ENCODE measurements around the gene LAMA4. TPM values are rescaled to one million over a fixed set of nuclear protein-coding genes. Genes with fewer than 3 reads are reported as not detected.
A peak's percentile ranks its signal among the peaks of the same experiment; 100 is the strongest.

Gene LAMA4, protein sequence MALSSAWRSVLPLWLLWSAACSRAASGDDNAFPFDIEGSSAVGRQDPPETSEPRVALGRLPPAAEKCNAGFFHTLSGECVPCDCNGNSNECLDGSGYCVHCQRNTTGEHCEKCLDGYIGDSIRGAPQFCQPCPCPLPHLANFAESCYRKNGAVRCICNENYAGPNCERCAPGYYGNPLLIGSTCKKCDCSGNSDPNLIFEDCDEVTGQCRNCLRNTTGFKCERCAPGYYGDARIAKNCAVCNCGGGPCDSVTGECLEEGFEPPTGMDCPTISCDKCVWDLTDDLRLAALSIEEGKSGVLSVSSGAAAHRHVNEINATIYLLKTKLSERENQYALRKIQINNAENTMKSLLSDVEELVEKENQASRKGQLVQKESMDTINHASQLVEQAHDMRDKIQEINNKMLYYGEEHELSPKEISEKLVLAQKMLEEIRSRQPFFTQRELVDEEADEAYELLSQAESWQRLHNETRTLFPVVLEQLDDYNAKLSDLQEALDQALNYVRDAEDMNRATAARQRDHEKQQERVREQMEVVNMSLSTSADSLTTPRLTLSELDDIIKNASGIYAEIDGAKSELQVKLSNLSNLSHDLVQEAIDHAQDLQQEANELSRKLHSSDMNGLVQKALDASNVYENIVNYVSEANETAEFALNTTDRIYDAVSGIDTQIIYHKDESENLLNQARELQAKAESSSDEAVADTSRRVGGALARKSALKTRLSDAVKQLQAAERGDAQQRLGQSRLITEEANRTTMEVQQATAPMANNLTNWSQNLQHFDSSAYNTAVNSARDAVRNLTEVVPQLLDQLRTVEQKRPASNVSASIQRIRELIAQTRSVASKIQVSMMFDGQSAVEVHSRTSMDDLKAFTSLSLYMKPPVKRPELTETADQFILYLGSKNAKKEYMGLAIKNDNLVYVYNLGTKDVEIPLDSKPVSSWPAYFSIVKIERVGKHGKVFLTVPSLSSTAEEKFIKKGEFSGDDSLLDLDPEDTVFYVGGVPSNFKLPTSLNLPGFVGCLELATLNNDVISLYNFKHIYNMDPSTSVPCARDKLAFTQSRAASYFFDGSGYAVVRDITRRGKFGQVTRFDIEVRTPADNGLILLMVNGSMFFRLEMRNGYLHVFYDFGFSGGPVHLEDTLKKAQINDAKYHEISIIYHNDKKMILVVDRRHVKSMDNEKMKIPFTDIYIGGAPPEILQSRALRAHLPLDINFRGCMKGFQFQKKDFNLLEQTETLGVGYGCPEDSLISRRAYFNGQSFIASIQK (N-terminal part only)
- total RNA-seq: 67.8 TPM

DNA sequence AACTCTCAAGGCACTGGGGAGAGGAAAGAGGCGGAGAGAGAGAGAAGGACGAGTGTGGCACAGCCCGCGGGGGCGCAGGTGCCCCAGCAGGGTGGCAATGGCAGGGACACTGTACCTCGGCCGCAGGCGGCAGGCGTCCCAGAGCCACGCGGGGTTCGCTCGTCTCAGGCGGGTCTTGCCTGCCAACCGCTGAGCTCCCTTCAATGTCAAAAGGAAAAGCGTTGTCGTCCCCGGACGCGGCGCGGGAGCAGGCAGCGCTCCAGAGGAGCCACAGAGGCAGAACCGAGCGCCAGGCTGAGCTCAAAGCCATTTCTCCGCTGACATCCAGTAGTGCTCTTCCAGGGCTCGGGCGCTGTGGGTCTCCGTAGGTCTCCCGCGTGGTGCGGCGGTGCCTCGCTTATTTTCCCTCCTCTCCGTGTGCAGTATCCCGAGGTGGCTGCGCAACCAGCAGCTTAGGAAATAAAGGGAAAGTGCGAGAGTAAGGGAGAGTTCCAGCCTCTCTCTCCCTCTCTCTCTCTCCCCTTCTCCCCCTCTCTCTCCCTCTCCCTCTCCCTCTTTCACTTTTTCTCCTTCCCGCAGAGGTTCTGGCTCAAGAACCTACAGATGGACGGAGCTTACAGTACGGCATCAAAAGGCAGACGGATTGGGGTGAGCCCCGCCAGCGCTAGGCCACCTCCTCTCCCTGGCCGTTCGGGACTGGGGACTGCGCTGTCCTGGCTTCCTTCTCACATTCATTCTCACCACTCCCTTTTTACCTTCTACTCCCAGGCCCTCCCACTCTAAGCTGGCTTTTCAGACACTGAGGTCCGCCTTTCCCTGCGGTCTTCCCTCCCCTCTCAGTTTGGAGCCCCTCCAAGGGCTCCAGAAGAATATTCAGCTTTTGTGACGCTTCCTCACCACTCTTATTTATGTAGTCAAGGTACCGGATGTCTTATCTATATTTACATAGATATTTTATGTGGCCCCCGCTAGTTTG lies at the start of gene LAMA4:
TSS of gene LAMA4 (minus strand) at position 727 of the 976 bp plus-strand sequence. CDS start at position 310, 417 bp downstream.
- peak; percentile 25 for DNase-seq (ENCODE audit: low spot score)

DNA sequence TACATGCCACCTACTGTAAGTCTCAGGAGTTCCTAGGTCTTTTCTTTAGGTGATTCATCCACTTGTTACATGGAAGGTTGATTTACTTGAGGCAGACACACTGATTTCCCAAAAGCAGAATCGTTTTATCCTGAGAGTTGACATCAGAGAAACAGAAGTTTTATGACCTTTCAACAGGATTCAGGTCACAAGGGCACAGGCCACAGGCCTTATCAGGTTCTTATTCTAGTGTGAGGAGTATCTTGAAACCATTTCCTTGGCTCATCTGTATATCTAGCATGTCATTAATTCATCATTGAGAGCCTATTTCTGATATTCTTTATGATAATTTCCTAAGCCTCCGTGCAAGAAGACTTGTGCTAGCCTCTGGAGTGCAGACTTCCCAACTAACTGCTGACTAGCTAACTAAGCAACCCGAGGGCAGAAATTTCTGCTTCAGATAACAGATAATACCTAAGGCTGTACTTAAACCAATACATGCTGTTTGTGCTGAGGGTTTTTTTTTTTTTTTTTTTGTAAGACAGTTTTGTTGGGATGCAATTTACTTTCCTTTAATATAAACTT lies 47.9 kb upstream of the LAMA4 start:
- DNase-seq (ENCODE audit: low spot score): no peak

DNA sequence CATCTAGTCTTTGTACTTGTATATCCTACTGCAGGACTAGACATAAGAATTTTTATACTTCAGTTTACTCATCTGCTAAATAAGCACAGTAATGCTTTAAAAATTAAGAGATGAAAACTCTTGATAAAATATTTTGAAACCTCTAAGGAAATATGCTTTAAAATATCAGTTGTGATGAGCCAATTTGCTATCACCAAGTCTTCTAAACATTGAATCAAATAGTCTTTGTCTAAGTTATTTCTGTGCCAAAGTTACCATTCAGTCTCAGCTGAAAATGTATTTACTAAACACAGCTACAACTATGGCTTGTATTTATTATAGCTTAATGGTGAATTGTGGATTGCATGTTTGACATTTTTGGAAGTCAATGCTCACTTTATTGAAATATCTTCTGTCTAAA lies 46.5 kb upstream of the LAMA4 start:
- DNase-seq (ENCODE audit: low spot score): no peak

DNA sequence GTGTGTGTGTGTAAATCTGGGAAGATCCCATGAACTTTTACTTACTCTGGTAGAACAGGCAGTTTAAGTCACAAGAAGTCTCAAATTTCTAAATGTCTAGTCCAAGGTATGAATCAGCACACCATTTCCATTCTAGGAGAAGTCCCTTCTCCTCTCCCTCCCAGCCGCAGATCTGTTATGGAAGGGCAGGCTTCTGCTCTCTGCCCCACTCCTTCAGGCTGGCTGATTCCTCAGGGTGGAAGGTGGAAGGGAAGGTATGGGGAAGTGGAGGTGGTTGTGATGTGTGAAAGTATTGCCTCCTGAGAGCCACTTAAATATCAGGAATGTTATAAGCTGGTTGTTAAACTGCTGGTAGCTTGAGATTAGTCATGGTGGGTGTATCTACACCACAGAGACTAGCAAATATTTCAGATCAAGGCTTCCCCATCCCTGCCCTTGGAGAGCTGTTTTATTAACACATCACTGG lies 44.5 kb upstream of the LAMA4 start:
- no peak for DNase-seq (ENCODE audit: low spot score)

DNA sequence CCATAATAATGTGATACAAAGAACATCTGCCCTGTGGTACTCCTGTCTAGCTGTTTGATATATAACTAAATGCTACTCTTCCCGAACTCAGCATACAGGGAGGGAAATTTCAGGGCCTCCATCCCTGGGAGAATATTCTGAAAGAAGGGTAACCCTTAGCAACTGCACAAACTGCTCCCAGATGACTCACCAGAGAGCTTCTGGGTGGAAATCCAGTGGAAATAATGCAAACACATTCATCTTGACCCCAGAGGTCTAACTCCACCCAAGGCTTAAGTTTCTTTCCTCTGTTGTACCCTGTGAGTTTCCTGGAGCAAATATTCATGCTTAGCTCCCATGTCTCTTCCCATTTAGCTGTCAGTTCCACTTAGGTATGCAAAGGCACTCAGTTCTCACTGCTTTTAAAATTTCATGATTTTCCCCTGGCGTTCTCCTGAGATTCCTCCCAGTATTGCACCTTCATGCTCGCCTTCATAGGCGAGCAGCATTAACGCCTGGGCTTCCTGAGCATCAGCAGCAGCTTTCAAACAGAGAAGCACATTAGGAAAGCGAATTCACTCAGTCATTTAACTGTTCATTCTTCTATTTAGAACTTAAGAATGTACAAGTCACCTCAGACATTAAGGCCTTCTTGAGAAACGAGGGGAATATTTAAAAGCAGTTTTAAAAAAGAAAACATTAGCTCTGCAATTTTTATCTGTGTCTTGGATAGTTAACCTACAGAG lies 43.8 kb upstream of the LAMA4 start:
- no peak for DNase-seq (ENCODE audit: low spot score)

DNA sequence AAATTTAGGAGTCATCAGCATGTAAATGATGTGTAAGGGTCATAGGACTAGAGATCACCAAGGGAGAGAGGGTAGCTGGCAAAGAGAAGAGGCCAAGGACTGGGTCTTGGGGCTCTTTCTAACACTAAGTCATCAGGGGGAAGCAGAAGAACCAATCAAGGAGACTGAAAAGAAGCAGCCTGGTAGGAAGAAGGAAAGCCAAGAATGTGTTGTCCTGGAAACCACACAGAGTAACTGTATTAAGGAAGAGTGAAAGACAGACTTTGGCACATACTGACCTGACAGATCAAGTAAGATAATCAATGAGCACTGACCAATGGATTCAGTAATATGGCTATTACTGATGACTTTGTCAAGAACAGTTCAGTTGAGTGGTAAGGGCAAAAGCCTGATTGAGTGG lies 42.3 kb upstream of the LAMA4 start:
- no peak for DNase-seq (ENCODE audit: low spot score)

DNA sequence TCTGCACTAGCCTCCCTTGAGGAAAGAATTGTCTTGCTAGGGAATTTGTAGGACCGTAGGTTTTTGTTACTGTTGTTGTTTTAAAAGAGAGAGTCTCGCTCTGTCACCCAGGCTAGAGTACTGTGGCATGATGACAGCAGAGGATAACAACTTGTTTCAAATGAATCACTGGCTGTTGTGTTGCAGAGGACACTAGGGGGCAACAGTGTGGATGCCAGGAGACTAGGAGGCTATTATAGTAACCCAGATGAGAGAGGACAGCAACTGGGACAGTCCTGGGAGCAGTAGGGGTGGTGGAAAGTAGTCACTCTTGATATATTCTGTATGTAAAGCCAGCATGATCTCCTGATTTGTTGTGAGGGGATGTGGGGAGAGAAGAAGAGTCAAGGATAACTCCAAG lies 41.8 kb upstream of the LAMA4 start:
- DNase-seq (ENCODE audit: low spot score): no peak

DNA sequence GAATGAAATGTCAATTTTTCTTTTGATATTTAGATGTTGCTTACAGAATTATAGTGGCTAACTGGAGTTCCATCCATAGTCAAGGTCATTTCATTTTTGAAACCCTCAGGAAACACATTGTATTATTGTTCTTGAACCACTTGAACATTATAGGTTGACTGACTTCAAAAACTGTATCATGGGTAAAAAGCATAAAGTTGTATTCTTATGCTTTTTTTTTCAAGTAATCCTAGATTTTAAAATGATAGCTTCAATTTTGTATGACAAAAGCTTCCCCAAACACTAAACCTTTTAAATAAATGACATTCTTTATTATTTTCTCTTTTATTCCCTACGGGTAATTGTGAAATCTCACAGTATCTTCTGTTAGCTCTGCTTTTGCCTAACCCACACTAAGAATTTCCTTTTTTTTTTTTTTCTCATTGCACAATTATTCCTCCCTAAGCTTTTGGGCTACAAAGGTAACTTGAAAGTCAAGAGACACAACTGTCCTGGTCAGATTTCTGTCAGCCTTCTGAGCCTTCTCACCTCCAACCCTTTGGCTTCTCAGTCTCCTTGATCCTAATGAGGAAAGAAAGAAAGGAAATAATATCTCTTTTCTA lies 36.9 kb upstream of the LAMA4 start:
- DNase-seq (ENCODE audit: low spot score): no peak

DNA sequence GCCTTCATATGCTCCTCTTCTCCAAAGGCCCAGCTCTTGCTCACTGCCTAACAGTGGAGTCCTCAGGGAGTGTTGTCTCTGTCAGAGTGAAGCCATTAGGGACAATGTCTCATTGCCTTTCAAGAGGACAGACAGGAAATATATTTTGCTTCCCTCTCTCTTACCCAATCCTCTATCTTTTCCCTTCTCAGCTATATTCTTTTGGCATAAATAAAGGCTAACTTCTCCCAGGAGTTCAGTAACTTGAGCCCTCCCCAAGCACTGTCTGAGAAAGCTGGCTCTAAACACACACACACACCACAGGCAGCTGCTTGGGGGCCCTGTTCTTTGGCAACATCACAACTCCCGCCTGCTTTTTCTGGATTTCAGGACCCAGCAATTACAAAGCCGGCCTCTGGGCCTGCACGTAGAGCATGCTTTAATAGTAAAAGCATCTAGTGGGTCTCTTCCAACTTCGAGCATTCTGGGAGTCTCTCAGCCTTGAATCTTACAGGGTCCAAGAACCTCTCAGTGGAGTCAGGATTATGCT lies 34.7 kb upstream of the LAMA4 start:
- peak; percentile 73 for DNase-seq (ENCODE audit: low spot score)

DNA sequence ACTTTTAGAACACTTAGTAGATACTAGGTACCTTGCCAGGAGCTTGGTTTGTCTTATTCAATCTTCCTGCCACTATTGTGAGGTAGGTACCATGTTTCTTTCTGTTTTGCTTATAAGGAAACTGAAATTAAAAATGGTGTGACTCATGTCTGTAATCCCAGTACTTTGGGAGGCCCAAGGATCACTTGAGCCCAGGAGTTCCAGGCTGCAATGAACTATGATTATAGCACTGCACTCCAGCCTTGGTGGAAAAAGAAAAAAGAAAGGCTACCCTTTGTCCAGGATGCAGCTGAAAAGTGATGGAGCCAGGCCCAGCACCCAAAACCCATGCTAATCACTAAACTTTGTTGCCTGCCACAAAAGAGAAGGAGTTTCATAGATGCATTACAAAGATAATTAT lies 34.1 kb upstream of the LAMA4 start:
- no peak for DNase-seq (ENCODE audit: low spot score)

DNA sequence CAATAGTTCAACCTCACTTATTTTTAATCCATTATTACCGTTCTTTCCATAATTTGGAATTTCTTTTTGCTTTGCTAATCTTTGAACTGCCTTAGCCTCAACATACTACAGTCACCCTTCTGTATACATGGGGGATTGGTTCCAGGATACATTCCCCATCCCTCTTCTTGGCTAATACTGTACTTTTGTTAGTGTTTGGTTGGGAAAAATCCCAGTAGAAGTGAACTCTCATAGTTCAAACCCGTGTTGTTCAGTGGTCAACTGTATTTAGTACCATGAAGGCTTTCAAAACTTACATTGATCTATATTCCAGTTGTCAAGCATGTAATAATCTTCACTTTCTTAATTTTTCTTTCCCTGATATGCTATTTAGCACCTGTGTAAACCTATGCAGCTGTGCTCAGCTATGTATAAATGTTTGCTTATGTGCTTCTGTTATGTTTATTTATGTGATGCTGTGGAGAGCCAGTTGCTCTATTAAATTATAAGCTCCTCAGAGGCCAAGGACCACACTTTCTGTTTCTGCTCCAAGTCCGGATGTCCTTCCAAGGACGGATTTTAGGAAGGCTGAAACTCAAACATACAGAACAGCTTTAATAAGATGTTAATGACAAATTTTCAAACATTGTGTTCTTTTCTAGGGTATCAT lies 33.3 kb upstream of the LAMA4 start:
- no peak for DNase-seq (ENCODE audit: low spot score)

DNA sequence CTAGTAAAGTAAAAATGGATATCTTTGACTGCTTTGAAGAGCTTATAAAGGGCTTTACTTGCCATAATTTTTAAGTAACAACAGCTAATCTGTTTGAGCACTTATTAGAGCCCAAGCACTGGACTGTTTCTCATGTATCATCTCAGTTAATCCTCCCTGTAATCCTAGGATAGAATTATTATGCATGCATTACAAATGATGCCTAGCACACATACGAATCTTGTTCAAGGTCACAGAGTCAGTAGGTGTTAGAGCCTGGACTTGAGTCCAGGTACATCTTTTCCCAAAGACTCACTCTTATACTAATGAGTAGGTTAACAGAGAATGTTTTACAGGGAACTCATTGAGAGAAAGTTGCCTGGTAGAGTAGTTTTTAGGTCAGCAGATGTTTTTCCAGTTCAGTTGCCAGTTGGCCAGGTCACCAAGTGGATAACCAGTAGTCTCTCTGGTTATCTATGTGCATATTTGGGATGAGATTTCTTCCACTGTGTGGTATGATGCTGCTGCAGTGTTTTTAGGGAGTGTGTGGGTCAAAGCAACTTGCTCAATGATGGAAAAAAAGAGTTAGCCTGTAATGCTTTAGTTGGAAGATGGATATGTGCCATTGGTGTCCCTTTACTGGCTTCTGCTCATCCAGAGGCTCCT lies 32.3 kb upstream of the LAMA4 start:
- no peak for DNase-seq (ENCODE audit: low spot score)

DNA sequence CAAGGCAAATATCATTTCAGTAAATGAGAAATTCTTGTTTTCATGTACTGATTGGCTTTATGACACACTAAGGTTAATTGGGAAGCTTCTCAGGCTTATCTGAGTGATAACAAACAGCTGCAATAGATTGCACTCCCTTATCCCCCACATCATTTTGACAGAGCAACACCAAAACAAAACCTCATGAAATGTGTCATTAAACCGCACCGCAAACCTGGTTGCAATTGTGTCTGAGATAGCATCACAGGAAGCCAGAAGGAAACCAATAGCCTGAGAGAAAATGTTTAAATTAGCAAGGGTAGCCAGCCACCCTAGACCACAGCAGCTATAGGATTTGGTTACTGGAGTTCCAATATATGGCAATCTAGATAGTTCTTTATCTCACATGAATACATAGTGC lies 31.6 kb upstream of the LAMA4 start:
- DNase-seq (ENCODE audit: low spot score): no peak

DNA sequence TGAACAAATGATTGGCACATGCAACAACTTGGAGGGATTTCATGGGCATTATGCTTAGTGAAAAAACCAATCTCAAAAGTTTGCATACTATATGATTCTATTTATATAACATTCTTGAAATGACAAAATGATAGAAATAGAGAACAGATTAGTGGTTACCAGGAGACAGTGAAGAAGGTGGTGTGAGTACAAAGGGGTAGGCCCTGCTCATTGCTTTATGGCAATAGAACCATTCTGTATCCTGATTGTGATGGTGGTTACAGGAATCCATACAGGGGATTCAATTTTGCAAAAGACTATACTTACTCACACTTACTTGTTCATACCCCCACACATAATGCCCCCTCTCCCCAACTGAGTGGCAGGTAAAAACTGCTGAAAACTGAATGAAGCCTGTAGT lies 30.2 kb upstream of the LAMA4 start:
- no peak for DNase-seq (ENCODE audit: low spot score)

DNA sequence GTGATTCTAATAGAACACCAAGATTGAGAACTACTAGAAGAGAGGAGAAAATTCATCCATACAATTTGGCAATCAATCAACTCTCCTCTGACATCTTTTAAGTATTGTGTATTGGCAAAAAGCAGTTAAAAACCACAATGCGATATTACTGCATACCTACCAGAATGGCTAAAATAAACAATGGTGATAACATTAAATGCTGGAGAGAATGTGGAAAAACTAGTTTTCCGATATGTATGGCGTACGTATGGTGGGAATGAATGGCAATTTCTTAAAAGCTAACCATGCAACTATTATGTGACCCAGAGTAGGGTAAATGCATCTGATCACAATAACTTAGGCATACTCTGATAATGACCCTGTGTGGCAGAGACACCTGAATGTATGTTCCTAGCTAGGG lies 29.3 kb upstream of the LAMA4 start:
- no peak for DNase-seq (ENCODE audit: low spot score)

DNA sequence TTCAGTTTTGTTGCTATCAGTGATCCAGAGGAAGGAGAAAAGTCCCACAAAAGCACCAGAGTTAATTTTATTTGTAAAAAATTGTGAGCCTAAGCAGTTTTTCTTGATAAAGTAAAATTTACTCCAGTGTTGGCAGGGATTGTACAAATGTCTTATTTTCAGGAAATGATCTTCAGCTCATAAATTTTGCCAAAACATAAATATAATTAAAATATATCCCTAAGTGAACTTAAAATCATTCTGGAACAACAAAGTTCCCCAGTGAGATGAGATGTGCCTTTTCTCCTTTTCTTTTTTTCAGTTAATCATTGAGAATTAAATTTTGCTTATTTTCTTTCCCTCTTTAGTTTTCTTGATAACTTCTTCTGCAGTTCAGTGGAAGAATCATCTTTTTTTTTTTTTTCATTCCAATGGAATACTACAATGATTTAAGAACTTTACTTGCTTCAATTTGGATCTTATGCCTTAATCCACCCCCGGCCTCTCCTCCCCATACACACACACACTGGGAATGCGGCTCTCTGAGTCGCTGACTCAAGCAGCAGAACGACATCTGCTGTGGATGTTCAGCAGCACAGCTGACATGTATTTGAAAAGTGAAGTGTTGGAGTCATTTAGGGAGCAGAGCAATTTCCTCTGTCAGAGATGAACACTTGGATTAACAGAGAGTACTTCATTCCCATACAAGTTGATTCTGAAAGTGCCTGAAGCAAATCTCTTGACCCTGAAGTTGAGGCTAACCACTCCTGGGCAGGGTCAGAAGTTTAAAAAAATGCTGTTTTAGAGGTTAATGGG lies 27.7 kb upstream of the LAMA4 start:
- DNase-seq (ENCODE audit: low spot score): peak; percentile 21
